SK-N-SH (cell line): ENCODE measurements around the gene HEPH. TPM values are rescaled to one million over a fixed set of nuclear protein-coding genes. Genes with fewer than 3 reads are reported as not detected.

Experiments
- CTCF ChIA-PET: fragments of 300-600, 350-600 bp; formaldehyde crosslinking; extraction: SDS; loops from one replicate; lab custom pipeline; 2021; lab: Yijun Ruan, JAX
- POLR2A ChIA-PET: fragments of 350-600 bp; sonication (Branson Sonifier 250); formaldehyde crosslinking; extraction: SDS; loops from one replicate; lab custom pipeline; 2020; ENCODE audit warnings: antibody characterized with exemption, inconsistent platforms; lab: Yijun Ruan, JAX
- DNase-seq: peaks from one replicate; pipeline ENCODE4 v3.0.0; 2012
- H2AFZ ChIP-seq: fragments of 200-600 bp; sonication (generic); 2 replicates; pipeline ENCODE4 v1.8.1; 2016; ENCODE audit warnings: antibody characterized with exemption, mild to moderate bottlenecking, low read depth
- H3F3A ChIP-seq: fragments of 200-600 bp; sonication (generic); replicated peaks from 2 replicates; pipeline ENCODE3; 2016; ENCODE audit warnings: antibody characterized with exemption, mild to moderate bottlenecking; ENCODE audit not compliant: insufficient read depth
- H3K27ac ChIP-seq, 2 experiments: fragments of 200-500 bp in 1 of 2; fragments of 200-600 bp in 1 of 2; sonication (Bioruptor generic) in 1 of 2; sonication (generic), shearing (Covaris generic) in 1 of 2; 2 replicates each; pipeline versions ENCODE4 v1.5.1 to v1.6.1; 2014 to 2016; ENCODE audit warnings: low read depth in 2 of 2, inconsistent platforms in 1 of 2, low read length in 1 of 2, mild to moderate bottlenecking in 1 of 2, mixed read lengths in 1 of 2
- H3K27me3 ChIP-seq: fragments of 200-600 bp; sonication (generic), shearing (Covaris generic); 2 replicates; pipeline ENCODE4 v1.6.1; 2016; ENCODE audit warnings: mixed run types; ENCODE audit not compliant: insufficient read depth
- H3K36me3 ChIP-seq, 2 experiments: fragments of 200-500 bp in 1 of 2; fragments of 200-600 bp in 1 of 2; sonication (Bioruptor generic) in 1 of 2; sonication (generic) in 1 of 2; replicated peaks in 1 of 2; 2 replicates each; pipeline versions ENCODE3 to v1.5.1; 2014 to 2016; ENCODE audit warnings: low read length in 1 of 2, mild to moderate bottlenecking in 1 of 2; ENCODE audit not compliant: insufficient read depth in 2 of 2, control insufficient read depth in 1 of 2
- H3K4me1 ChIP-seq, 2 experiments: fragments of 200-500 bp in 1 of 2; fragments of 200-600 bp in 1 of 2; sonication (Bioruptor generic) in 1 of 2; sonication (generic), shearing (Covaris generic) in 1 of 2; 2 replicates each; pipeline versions ENCODE4 v1.5.1 to v1.6.1; 2014 to 2016; ENCODE audit warnings: low read depth in 1 of 2, low read length in 1 of 2, mixed run types in 1 of 2; ENCODE audit not compliant: insufficient read depth in 2 of 2, control insufficient read depth in 1 of 2
- H3K4me2 ChIP-seq: fragments of 200-600 bp; sonication (generic), shearing (Covaris generic); 2 replicates; pipeline ENCODE4 v1.6.1; 2017; ENCODE audit warnings: mixed run types
- H3K4me3 ChIP-seq, 2 experiments: fragments of 200-500 bp in 1 of 2; fragments of 200-600 bp in 1 of 2; sonication (Bioruptor generic) in 1 of 2; sonication (generic), shearing (Covaris generic) in 1 of 2; 2 replicates each; pipeline versions ENCODE4 v1.5.1 to v1.8.1; 2014 to 2016; ENCODE audit warnings: low read depth in 2 of 2, inconsistent platforms in 1 of 2, low read length in 1 of 2, mild to moderate bottlenecking in 1 of 2, mixed read lengths in 1 of 2, moderate library complexity in 1 of 2
- H3K79me2 ChIP-seq: fragments of 200-600 bp; sonication (generic); 2 replicates; pipeline ENCODE4 v1.8.1; 2017; ENCODE audit warnings: mild to moderate bottlenecking; ENCODE audit not compliant: insufficient read depth
- H3K9ac ChIP-seq: fragments of 200-600 bp; sonication (generic); 2 replicates; pipeline ENCODE4 v1.6.1; 2017; ENCODE audit warnings: mixed run types
- H3K9me2 ChIP-seq: fragments of 200-600 bp; sonication (generic); 2 replicates; pipeline ENCODE4 v1.6.1; 2017; ENCODE audit warnings: mixed run types
- H3K9me3 ChIP-seq: fragments of 200-600 bp; sonication (generic); 2 replicates; pipeline ENCODE4 v1.6.1; 2017; ENCODE audit warnings: mixed run types, mild to moderate bottlenecking, moderate library complexity
- H4K20me1 ChIP-seq: fragments of 200-600 bp; sonication (generic); 2 replicates; pipeline ENCODE4 v1.6.1; 2017; ENCODE audit warnings: mild to moderate bottlenecking, mixed run types; ENCODE audit not compliant: insufficient read depth
- EP300 ChIP-seq, 2 experiments: IDR thresholded peaks; 2 replicates each; pipeline versions ENCODE4 v1.4.0 to v1.6.1; 2012; ENCODE audit warnings: borderline replicate concordance in 1 of 2, low read depth in 1 of 2, low read length in 1 of 2
- EZH2phosphoT487 ChIP-seq: fragments of 200-600 bp; sonication (generic); IDR thresholded peaks from 2 replicates; pipeline ENCODE4 v1.6.1; 2017; ENCODE audit warnings: low read depth, mixed run types, mild to moderate bottlenecking, antibody characterized with exemption, moderate library complexity, borderline replicate concordance
- FOSL2 ChIP-seq: IDR thresholded peaks from 2 replicates; pipeline ENCODE4 v1.4.0; 2012; ENCODE audit warnings: low read depth, mild to moderate bottlenecking, moderate library complexity, borderline replicate concordance
- FOXJ3 ChIP-seq: sonication (generic); formaldehyde crosslinking; IDR thresholded peaks from 2 replicates; pipeline ENCODE4 v1.5.1; 2020; ENCODE audit warnings: mild to moderate bottlenecking, missing genetic modification reagents
- GABPA ChIP-seq: IDR thresholded peaks from 2 replicates; pipeline ENCODE4 v1.4.0; 2012; ENCODE audit warnings: low read depth, mild to moderate bottlenecking
- JUND ChIP-seq: IDR thresholded peaks from 2 replicates; pipeline ENCODE4 v1.4.0; 2012
- NRF1 ChIP-seq: IDR thresholded peaks from 2 replicates; pipeline ENCODE4 v1.6.1; 2012; ENCODE audit warnings: low read depth, mild to moderate bottlenecking, low read length
- RAD21 ChIP-seq: IDR thresholded peaks from 2 replicates; pipeline ENCODE4 v1.6.1; 2012; ENCODE audit warnings: mild to moderate bottlenecking, low read length
- RCOR1 ChIP-seq: fragments of 150-350 bp; IDR thresholded peaks from 2 replicates; pipeline ENCODE4 v1.6.1; 2017; ENCODE audit warnings: antibody characterized with exemption, low read length
- RFX5 ChIP-seq: IDR thresholded peaks from 2 replicates; pipeline ENCODE4 v1.6.1; 2012; ENCODE audit warnings: mild to moderate bottlenecking, improper control_type of control experiment, low read length
- YY1 ChIP-seq: IDR thresholded peaks from 2 replicates; pipeline ENCODE4 v1.4.0; 2012; ENCODE audit warnings: low read depth, mild to moderate bottlenecking
- WGBS: methylation state at CpG from one replicate; pipeline ENCODE4 v1.1.6; 2017; ENCODE audit warnings: low lambda C conversion rate; 5-methylcytosine and 5-hydroxymethylcytosine counted together
- polyA plus RNA-seq, 3 experiments: library from polyadenylated mRNA; depleted of rRNA; stranded (reverse); fragments of >200 nt; gene quantifications; 2 replicates each; pipeline ENCODE4 v1.2.3, GENCODE V29; 2012
- TF ChIP-seq, protein P1 (sequence below): IDR thresholded peaks from 2 replicates; pipeline ENCODE4 v1.4.0; 2012; ENCODE audit warnings: low read depth, borderline replicate concordance
- TF ChIP-seq, protein P2 (sequence below): IDR thresholded peaks from 2 replicates; pipeline ENCODE4 v1.4.0; 2012; ENCODE audit warnings: low read depth, borderline replicate concordance
- TF ChIP-seq, protein P3 (sequence below): IDR thresholded peaks from 2 replicates; pipeline ENCODE4; 2012
- TF ChIP-seq, protein P4 (sequence below): fragments of 150-350 bp; IDR thresholded peaks from 2 replicates; pipeline ENCODE4 v1.6.1; 2016; ENCODE audit warnings: mild to moderate bottlenecking, low read depth, low read length
- TF ChIP-seq, protein P5 (sequence below): fragments of 200-600 bp; sonication (generic); IDR thresholded peaks from 2 replicates; pipeline ENCODE4 v1.6.1; 2017; ENCODE audit warnings: antibody characterized with exemption, mild to moderate bottlenecking, moderate library complexity
- TF ChIP-seq, protein P6 (sequence below): IDR thresholded peaks from 2 replicates; pipeline ENCODE4 v1.6.1; 2012; ENCODE audit warnings: mild to moderate bottlenecking, low read depth, low read length, moderate library complexity

The HEPH gene
- polyA plus RNA-seq, 1 of the 3 experiments (the other 2 are of a cell fraction), result 8.6 TPM

DNA sequence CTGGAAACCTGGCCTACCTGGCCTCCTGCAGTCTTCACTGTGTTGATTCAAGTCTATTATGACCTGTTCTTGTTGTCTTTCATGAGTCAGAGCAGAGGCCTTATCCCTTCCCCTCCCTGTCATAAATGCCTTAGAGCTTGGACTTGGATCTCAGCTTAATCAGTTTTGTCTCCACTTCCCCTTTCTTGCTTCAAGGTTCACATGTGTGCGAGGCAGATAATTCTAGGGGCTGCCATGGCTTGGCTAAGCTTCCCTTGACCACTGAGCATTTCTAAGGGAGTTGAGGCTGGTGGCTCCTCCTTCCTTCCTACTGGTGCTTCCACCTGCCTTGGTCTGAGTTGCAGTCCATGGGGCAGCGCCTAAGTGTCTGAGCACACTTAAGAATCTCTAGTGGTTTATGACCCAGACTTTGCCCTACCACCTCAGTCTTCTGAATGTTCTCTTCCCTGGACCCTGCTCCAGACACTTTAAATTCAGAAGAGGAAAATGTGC is 1.7 kb upstream of the HEPH start:
- Histone ChIP-seq H3K27ac (no peak overlapping the region), H3K9ac (no peak overlapping the region), H3K27me3 (no peaks in the 10 kb centered on the region), H2AFZ (no peak overlapping the region), H3K4me3 (no peak overlapping the region), H3K4me1 (no peaks in the 10 kb centered on the region), H3F3A (no peaks in the 10 kb centered on the region), H3K79me2 (no peaks in the 10 kb centered on the region), H4K20me1 (no peaks in the 10 kb centered on the region), H3K9me2 (no peaks in the 10 kb centered on the region), H3K36me3 (no peaks in the 10 kb centered on the region), H3K4me2 (no peak overlapping the region), H3K9me3 (no peaks in the 10 kb centered on the region)
- WGBS, result 8% methylated on average over 2 of the region's 2 CpGs
- no peak for TF ChIP-seq EP300 (IDR thresholded peaks at IDR 0.05; ENCODE audit: borderline replicate concordance in 1 of 2, low read depth in 1 of 2, low read length in 1 of 2)
- TF ChIP-seq NRF1, result no peak
- TF ChIP-seq YY1, result no peak
- TF ChIP-seq EZH2phosphoT487, result no peak
- no peak for DNase-seq
- ChIA-PET CTCF (no interaction called here), POLR2A (no interaction called here)

DNA sequence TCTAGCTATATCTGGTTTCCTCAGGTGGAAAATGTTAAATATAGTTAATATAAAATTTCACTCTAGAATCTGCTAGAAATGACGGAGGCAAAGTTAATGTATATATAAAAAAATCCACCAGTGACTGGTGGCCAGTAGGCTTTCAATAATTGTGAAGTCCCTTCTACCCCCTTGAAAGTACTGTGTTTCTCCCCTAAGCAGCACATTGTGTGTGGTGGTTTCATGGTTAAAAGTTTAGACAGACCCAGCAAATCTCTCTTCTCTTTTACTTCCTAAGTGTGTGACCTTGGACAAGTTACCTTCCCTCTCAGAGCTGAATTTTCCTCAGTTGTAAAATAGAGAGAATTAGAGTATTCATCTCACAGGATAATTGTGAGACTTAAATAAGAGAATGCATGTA is 600 bp upstream of the HEPH start:
- no peaks in the 10 kb centered on the region for H3K9me3 ChIP-seq
- H3K27ac ChIP-seq, result no peak overlapping the region
- H3K4me3 ChIP-seq, result no peak overlapping the region
- H3K27me3 ChIP-seq, result no peaks in the 10 kb centered on the region
- POLR2A ChIA-PET, result no interaction called here
- CTCF ChIA-PET, result no interaction called here
- H3K9ac ChIP-seq, result no peak overlapping the region
- TF ChIP-seq, protein P1, sequence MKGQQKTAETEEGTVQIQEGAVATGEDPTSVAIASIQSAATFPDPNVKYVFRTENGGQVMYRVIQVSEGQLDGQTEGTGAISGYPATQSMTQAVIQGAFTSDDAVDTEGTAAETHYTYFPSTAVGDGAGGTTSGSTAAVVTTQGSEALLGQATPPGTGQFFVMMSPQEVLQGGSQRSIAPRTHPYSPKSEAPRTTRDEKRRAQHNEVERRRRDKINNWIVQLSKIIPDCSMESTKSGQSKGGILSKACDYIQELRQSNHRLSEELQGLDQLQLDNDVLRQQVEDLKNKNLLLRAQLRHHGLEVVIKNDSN, result no peak
- no peak for TF ChIP-seq FOXJ3
- no peak for TF ChIP-seq RFX5
- TF ChIP-seq, protein P2, sequence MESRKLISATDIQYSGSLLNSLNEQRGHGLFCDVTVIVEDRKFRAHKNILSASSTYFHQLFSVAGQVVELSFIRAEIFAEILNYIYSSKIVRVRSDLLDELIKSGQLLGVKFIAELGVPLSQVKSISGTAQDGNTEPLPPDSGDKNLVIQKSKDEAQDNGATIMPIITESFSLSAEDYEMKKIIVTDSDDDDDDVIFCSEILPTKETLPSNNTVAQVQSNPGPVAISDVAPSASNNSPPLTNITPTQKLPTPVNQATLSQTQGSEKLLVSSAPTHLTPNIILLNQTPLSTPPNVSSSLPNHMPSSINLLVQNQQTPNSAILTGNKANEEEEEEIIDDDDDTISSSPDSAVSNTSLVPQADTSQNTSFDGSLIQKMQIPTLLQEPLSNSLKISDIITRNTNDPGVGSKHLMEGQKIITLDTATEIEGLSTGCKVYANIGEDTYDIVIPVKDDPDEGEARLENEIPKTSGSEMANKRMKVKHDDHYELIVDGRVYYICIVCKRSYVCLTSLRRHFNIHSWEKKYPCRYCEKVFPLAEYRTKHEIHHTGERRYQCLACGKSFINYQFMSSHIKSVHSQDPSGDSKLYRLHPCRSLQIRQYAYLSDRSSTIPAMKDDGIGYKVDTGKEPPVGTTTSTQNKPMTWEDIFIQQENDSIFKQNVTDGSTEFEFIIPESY, result no peak
- TF ChIP-seq, protein P3, sequence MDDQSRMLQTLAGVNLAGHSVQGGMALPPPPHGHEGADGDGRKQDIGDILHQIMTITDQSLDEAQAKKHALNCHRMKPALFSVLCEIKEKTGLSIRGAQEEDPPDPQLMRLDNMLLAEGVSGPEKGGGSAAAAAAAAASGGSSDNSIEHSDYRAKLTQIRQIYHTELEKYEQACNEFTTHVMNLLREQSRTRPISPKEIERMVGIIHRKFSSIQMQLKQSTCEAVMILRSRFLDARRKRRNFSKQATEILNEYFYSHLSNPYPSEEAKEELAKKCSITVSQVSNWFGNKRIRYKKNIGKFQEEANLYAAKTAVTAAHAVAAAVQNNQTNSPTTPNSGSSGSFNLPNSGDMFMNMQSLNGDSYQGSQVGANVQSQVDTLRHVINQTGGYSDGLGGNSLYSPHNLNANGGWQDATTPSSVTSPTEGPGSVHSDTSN, result no peak
- TF ChIP-seq, protein P4, sequence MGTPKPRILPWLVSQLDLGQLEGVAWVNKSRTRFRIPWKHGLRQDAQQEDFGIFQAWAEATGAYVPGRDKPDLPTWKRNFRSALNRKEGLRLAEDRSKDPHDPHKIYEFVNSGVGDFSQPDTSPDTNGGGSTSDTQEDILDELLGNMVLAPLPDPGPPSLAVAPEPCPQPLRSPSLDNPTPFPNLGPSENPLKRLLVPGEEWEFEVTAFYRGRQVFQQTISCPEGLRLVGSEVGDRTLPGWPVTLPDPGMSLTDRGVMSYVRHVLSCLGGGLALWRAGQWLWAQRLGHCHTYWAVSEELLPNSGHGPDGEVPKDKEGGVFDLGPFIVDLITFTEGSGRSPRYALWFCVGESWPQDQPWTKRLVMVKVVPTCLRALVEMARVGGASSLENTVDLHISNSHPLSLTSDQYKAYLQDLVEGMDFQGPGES, result no peak
- no peak for TF ChIP-seq FOSL2
- no peak for TF ChIP-seq EZH2phosphoT487
- TF ChIP-seq, protein P5, sequence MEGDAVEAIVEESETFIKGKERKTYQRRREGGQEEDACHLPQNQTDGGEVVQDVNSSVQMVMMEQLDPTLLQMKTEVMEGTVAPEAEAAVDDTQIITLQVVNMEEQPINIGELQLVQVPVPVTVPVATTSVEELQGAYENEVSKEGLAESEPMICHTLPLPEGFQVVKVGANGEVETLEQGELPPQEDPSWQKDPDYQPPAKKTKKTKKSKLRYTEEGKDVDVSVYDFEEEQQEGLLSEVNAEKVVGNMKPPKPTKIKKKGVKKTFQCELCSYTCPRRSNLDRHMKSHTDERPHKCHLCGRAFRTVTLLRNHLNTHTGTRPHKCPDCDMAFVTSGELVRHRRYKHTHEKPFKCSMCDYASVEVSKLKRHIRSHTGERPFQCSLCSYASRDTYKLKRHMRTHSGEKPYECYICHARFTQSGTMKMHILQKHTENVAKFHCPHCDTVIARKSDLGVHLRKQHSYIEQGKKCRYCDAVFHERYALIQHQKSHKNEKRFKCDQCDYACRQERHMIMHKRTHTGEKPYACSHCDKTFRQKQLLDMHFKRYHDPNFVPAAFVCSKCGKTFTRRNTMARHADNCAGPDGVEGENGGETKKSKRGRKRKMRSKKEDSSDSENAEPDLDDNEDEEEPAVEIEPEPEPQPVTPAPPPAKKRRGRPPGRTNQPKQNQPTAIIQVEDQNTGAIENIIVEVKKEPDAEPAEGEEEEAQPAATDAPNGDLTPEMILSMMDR, result no peak
- no peak for TF ChIP-seq RAD21
- TF ChIP-seq RCOR1, result no peak
- no peak for TF ChIP-seq JUND
- TF ChIP-seq GABPA, result no peak
- TF ChIP-seq, protein P6, sequence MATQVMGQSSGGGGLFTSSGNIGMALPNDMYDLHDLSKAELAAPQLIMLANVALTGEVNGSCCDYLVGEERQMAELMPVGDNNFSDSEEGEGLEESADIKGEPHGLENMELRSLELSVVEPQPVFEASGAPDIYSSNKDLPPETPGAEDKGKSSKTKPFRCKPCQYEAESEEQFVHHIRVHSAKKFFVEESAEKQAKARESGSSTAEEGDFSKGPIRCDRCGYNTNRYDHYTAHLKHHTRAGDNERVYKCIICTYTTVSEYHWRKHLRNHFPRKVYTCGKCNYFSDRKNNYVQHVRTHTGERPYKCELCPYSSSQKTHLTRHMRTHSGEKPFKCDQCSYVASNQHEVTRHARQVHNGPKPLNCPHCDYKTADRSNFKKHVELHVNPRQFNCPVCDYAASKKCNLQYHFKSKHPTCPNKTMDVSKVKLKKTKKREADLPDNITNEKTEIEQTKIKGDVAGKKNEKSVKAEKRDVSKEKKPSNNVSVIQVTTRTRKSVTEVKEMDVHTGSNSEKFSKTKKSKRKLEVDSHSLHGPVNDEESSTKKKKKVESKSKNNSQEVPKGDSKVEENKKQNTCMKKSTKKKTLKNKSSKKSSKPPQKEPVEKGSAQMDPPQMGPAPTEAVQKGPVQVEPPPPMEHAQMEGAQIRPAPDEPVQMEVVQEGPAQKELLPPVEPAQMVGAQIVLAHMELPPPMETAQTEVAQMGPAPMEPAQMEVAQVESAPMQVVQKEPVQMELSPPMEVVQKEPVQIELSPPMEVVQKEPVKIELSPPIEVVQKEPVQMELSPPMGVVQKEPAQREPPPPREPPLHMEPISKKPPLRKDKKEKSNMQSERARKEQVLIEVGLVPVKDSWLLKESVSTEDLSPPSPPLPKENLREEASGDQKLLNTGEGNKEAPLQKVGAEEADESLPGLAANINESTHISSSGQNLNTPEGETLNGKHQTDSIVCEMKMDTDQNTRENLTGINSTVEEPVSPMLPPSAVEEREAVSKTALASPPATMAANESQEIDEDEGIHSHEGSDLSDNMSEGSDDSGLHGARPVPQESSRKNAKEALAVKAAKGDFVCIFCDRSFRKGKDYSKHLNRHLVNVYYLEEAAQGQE, result no peak
- no peak overlapping the region for H2AFZ ChIP-seq
- 0% methylated on average over 1 of the region's 1 CpG for WGBS
- no peaks in the 10 kb centered on the region for H3K36me3 ChIP-seq
- H3K9me2 ChIP-seq, result no peaks in the 10 kb centered on the region
- DNase-seq, result no peak
- no peaks in the 10 kb centered on the region for H3K79me2 ChIP-seq
- no peaks in the 10 kb centered on the region for H3K4me1 ChIP-seq
- no peak overlapping the region for H3K4me2 ChIP-seq
- H3F3A ChIP-seq, result no peaks in the 10 kb centered on the region
- H4K20me1 ChIP-seq, result no peaks in the 10 kb centered on the region
